GM06990 (cell line): ENCODE results near the gene DNAJB4.

Experiments
- DNase-seq: peaks from one replicate; pipeline ENCODE4 v3.0.0-alpha.2; 2011; ENCODE audit not compliant: insufficient read length; ENCODE audit errors: extremely low read depth
- H3K27me3 ChIP-seq: replicated peaks from 2 replicates; pipeline ENCODE4 v1.6.0; 2011; ENCODE audit warnings: low read length; ENCODE audit not compliant: control insufficient read depth, insufficient read depth
- H3K36me3 ChIP-seq: 2 replicates; pipeline ENCODE4 v1.5.1; 2011; ENCODE audit warnings: low read length; ENCODE audit not compliant: control insufficient read depth, insufficient read depth
- H3K4me3 ChIP-seq: replicated peaks from 2 replicates; pipeline ENCODE4 v1.5.1; 2011; ENCODE audit warnings: low read depth, mild to moderate bottlenecking, control low read depth, low read length
- CTCF ChIP-seq: IDR thresholded peaks from 2 replicates; pipeline ENCODE4 v1.5.1; 2011; ENCODE audit warnings: low read length, control low read depth, mild to moderate bottlenecking, inconsistent platforms; ENCODE audit not compliant: insufficient read depth, poor library complexity, severe bottlenecking

Gene DNAJB4

GRCh38 chr1:78004719-78005447 lies at the start of gene DNAJB4:
Gene DNAJB4 (plus strand): TSS chr1:78004939. CDS start chr1:78005111, 172 bp downstream.
- peak; percentile 86 for DNase-seq
- Histone ChIP-seq H3K36me3 (no peaks in the 10 kb centered on the region), H3K27me3 (no peaks in the 10 kb centered on the region), H3K4me3 (peak within 1 kb of the TSS; percentile 74)
- no peak for TF ChIP-seq CTCF

- peaks cover 15% of the 10 kb centered on the region for H3K36me3 ChIP-seq
- no peak overlapping the region for H3K4me3 ChIP-seq
- H3K27me3 ChIP-seq, result no peaks in the 10 kb centered on the region
- no peak for DNase-seq
- no peak for TF ChIP-seq CTCF
These were observed 49.0 kb upstream of the DNAJB4 start for GRCh38 chr1:77955709-77956108.

GRCh38 chr1:77956464-77956863 lies 48.3 kb upstream of the DNAJB4 start:
- Histone ChIP-seq H3K4me3 (no peak overlapping the region), H3K27me3 (no peaks in the 10 kb centered on the region), H3K36me3 (peaks cover 16% of the 10 kb centered on the region)
- DNase-seq, result no peak
- TF ChIP-seq CTCF, result no peak

GRCh38 chr1:77958391-77958790 lies 46.3 kb upstream of the DNAJB4 start:
- Histone ChIP-seq H3K36me3 (peaks cover 14% of the 10 kb centered on the region), H3K27me3 (no peaks in the 10 kb centered on the region), H3K4me3 (no peak overlapping the region)
- no peak for DNase-seq
- TF ChIP-seq CTCF, result no peak

GRCh38 chr1:77958850-77959249 lies 45.9 kb upstream of the DNAJB4 start:
- Histone ChIP-seq H3K27me3 (no peaks in the 10 kb centered on the region), H3K4me3 (no peak overlapping the region), H3K36me3 (peaks cover 14% of the 10 kb centered on the region)
- no peak for DNase-seq
- TF ChIP-seq CTCF, result no peak
